ACC112 (cell line): ENCODE data around the gene LRRC19.

Source experiments
- H2AFZ ChIP-seq: fragments of 200-600 bp; sonication (generic); one replicate; pipeline ENCODE4 v1.6.0; 2017; ENCODE audit warnings: antibody characterized with exemption, low read length; ENCODE audit not compliant: unreplicated experiment
- H3K27ac ChIP-seq: fragments of 200-600 bp; sonication (generic); 2 replicates; pipeline ENCODE4 v1.5.1; 2014; ENCODE audit warnings: low read depth, mild to moderate bottlenecking, antibody characterized with exemption, low read length, moderate library complexity
- H3K27me3 ChIP-seq: fragments of 200-600 bp; sonication (generic); 2 replicates; pipeline ENCODE4 v1.6.1; 2014; ENCODE audit warnings: mild to moderate bottlenecking, antibody characterized with exemption, low read length, moderate library complexity, mixed read lengths; ENCODE audit not compliant: insufficient read depth
- H3K36me3 ChIP-seq: fragments of 200-600 bp; sonication (generic); 2 replicates; pipeline ENCODE4 v1.6.1; 2016; ENCODE audit warnings: mild to moderate bottlenecking, antibody characterized with exemption, low read length, moderate library complexity, mixed read lengths; ENCODE audit not compliant: insufficient read depth
- H3K4me1 ChIP-seq: fragments of 200-600 bp; sonication (generic); one replicate; pipeline ENCODE4 v1.6.1; 2016; ENCODE audit warnings: low read length, mixed read lengths; ENCODE audit not compliant: insufficient read depth, unreplicated experiment, control insufficient read depth
- H3K4me3 ChIP-seq: fragments of 200-600 bp; sonication (generic); 2 replicates; pipeline ENCODE4 v1.5.1; 2014; ENCODE audit warnings: mild to moderate bottlenecking, low read depth, low read length
- H3K79me2 ChIP-seq: fragments of 200-600 bp; sonication (generic); one replicate; pipeline ENCODE4 v1.6.0; 2016; ENCODE audit warnings: low read length; ENCODE audit not compliant: control insufficient read depth, unreplicated experiment, insufficient read depth

LRRC19 gene

DNA sequence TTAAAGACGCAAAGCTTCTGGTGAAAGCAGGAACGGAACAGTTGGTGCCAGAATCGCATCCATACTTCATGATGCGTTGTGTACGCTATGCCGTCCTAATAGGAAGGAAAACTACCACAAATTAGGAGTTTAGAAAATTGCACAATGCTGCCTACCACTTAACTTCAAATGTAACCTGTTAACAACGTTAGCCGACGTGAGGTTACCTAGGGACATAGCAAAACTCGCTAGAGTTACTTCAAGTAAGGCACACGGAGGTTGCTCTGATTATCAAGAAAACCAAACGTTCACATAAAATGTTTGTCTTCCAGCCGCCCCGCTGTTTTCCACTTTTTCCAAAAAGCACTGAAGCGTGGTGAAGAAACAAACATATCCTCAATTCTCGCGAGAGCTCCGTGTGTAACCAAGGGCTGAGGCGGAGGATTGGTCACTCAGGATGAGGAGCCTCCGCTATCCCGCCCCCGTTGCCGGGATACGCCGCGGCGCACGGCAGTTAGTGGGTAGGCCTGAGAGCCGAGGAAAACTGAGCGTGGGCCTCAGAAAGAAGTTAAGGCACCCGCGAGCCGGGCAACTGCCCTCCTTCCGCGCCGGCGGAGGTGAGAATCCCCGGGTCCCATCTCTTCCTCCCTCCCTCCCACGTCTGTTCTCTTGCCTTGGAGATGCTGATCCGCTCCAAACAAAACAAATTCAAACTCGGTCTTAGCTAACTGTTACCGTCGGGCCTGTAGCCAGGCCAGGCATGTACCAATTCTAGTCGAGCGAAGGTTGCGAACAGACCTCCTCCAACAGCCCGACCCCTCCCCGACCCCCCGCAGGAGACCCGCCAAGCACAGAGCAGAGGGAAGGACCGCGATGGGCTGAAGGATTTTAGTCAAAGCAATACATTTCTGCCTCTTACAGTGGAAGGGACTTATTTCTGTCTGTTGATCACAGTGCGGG lies 49.3 kb downstream of the LRRC19 start, which contains the start of gene IFT74:
Gene IFT74, plus strand, starts transcription at position 492 of the 939 bp plus-strand sequence. CDS start 5,556 bp downstream, outside the sequence.
- peaks cover 21% of the 10 kb centered on the region for H3K79me2 ChIP-seq
- peak within 1 kb of the TSS; percentile 76 for H3K27ac ChIP-seq
- peak within 1 kb of the TSS; percentile 83 for H3K4me3 ChIP-seq

DNA sequence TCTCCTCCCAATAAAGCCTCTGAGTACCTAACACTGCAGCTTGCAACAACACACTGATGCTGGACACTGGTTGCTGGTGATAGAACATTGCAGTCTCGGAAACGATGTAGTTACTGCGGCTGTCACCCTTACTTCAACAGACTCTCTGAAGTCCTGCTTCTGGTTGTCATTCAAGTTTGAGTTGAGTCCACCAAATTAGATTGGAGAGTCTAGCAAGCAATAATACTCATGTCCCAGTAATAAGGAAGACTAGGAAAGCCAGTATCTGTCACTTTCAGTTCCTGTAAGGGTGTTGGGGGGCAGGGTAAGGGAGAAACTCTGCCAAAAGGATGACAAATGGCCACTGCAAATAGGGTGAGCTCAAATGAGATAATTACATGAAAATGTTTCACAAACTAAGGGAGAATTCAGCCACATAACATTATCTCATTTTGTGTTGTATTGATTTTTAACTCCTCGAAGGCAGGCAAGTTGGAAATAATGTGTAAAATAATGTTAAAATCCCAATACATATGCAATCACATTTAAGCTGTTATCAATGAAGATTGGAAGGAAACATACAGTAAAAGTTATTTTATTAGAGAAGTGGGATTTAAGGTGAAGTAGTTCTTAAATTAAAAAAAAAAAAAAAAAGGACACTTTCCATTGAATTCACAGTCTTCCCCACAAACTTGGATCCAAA lies 50.1 kb downstream of the LRRC19 start:
- Histone ChIP-seq H2AFZ (peak overlapping the region; percentile 89), H3K4me1 (peaks cover 17% of the 10 kb centered on the region), H3K27me3 (no peaks in the 10 kb centered on the region), H3K79me2 (peaks cover 21% of the 10 kb centered on the region), H3K36me3 (no peaks in the 10 kb centered on the region), H3K27ac (peak overlapping the region; percentile 76), H3K4me3 (peak overlapping the region; percentile 83)

More for the DNA sequence above, 49.3 kb downstream of the LRRC19 start, which contains the start of gene IFT74:
- Histone ChIP-seq H3K4me1 (peaks cover 17% of the 10 kb centered on the region), H2AFZ (peak within 1 kb of the TSS; percentile 89), H3K36me3 (no peaks in the 10 kb centered on the region), H3K27me3 (no peaks in the 10 kb centered on the region)

DNA sequence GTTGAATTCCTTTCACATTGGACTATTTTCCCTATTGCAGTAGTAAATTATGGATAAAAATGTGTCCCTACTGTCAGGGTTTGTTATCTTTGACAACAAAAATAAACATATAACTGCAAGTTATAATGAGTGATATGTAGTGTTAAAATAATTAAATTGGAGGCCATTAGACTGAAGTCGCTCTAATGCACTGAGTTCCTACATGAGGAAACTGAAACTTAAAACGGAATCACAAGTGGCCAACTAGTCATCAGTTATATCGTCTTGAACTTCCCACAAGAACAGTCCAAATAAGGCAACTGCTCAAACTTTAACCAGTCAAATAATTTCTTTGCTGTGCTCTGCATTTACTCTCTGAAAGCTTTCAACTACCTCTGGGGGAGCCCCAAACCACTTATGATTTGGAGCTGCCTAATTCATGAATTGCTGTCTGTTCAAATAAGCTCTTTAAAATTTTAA lies 51.4 kb downstream of the LRRC19 start:
- Histone ChIP-seq H3K4me3 (peak overlapping the region; percentile 11), H3K27me3 (no peaks in the 10 kb centered on the region), H3K4me1 (peaks cover 17% of the 10 kb centered on the region), H3K36me3 (no peaks in the 10 kb centered on the region), H2AFZ (peak overlapping the region; percentile 29), H3K79me2 (peaks cover 16% of the 10 kb centered on the region), H3K27ac (peak overlapping the region; percentile 76)

DNA sequence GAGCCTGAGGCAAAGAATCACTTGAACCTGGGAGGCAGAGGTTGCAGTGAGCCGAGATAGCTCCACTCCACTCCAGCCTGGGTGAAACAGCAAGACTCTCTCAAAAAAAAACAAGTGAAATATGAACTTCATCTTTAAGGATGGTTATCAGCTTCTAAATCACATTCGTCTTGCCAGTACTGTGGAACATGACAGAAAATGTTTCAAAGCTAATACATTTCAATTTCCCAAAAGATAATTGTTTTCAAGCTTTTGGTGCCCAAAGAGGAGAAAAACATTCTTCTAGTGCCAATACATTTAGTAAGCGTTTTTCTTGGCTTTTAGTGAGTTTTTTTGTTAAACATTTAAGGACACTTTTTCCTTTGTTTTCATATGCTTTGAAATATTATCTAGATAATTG lies 53.7 kb downstream of the LRRC19 start:
- Histone ChIP-seq H3K36me3 (no peaks in the 10 kb centered on the region), H3K27me3 (no peaks in the 10 kb centered on the region), H3K27ac (no peak overlapping the region), H3K4me1 (peaks cover 15% of the 10 kb centered on the region), H3K79me2 (peaks cover 3% of the 10 kb centered on the region), H3K4me3 (no peak overlapping the region), H2AFZ (no peak overlapping the region)

DNA sequence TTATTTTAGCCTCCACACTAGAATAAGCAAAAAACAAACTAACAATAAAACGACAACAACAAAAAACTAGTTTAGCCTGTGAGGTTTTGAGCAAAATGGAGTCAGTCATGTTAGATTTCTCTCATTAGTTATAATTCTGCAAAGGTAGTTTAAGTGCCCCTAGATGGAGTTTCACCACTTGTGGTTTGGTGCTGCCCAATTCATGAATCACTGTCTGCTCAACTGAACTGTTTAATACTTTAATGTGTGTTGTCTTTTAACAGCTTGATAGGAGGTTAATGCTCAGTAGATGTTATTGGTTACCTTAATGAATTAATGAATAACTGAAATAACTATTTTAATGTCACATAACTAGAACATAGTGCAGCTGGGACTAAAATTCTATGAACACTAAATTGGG lies 55.0 kb downstream of the LRRC19 start:
- no peaks in the 10 kb centered on the region for H3K36me3 ChIP-seq

DNA sequence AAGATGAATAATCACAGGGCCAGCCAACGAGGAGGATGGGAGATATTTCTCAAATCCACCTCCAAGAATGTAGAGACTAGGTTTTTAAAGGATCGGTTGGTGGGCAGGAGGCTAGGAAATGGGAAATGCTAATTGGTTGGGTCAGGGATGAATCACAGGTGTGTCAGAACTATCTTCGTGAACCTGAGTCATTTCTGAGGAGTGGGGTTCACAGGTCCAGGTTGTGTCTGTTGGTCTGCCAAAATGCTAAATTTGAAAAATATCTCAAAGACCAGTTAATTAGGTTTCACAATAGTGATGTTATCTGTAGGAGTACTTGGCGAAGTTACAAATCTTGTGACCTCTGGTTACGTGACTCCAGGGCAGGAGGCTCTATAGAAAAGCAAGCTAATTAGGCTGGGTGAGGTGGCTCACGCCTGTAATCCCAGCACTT lies 55.8 kb downstream of the LRRC19 start:
- peaks cover 22% of the 10 kb centered on the region for H3K79me2 ChIP-seq
- H3K4me1 ChIP-seq: peaks cover 18% of the 10 kb centered on the region
- H3K27ac ChIP-seq: no peak overlapping the region
- no peaks in the 10 kb centered on the region for H3K27me3 ChIP-seq
- no peaks in the 10 kb centered on the region for H3K36me3 ChIP-seq
- no peak overlapping the region for H2AFZ ChIP-seq
- no peak overlapping the region for H3K4me3 ChIP-seq

More for the DNA sequence above, 55.0 kb downstream of the LRRC19 start:
- H3K4me1 ChIP-seq: peaks cover 18% of the 10 kb centered on the region
- no peak overlapping the region for H2AFZ ChIP-seq
- H3K4me3 ChIP-seq: no peak overlapping the region
- H3K27ac ChIP-seq: no peak overlapping the region
- H3K27me3 ChIP-seq: no peaks in the 10 kb centered on the region
- H3K79me2 ChIP-seq: peaks cover 13% of the 10 kb centered on the region

DNA sequence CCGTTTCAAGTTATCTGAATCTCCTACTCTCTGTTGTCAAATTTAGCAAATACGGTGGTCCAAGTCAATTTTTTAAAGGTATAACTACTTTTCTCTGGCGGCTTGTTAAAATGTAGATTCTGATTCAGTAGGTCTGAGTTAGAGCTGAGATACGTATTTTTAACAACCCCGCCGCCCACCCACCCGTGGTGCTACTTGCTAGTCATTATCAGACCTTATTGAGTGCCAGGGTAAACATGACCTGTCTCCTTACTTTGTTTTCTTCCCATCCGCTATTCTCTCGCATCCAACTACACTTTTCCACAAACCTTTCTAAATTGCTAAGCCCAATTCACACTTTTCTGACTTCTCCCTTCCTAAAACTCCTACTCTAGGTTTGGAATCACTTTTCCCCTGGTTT lies 57.7 kb downstream of the LRRC19 start:
- Histone ChIP-seq H3K27ac (peak overlapping the region; percentile 94), H3K4me3 (peak overlapping the region; percentile 86), H3K79me2 (peaks cover 40% of the 10 kb centered on the region), H3K4me1 (peaks cover 20% of the 10 kb centered on the region), H3K27me3 (no peaks in the 10 kb centered on the region), H3K36me3 (peaks cover 4% of the 10 kb centered on the region; the same call in 1 of the 2 replicates), H2AFZ (peak overlapping the region; percentile 33)

DNA sequence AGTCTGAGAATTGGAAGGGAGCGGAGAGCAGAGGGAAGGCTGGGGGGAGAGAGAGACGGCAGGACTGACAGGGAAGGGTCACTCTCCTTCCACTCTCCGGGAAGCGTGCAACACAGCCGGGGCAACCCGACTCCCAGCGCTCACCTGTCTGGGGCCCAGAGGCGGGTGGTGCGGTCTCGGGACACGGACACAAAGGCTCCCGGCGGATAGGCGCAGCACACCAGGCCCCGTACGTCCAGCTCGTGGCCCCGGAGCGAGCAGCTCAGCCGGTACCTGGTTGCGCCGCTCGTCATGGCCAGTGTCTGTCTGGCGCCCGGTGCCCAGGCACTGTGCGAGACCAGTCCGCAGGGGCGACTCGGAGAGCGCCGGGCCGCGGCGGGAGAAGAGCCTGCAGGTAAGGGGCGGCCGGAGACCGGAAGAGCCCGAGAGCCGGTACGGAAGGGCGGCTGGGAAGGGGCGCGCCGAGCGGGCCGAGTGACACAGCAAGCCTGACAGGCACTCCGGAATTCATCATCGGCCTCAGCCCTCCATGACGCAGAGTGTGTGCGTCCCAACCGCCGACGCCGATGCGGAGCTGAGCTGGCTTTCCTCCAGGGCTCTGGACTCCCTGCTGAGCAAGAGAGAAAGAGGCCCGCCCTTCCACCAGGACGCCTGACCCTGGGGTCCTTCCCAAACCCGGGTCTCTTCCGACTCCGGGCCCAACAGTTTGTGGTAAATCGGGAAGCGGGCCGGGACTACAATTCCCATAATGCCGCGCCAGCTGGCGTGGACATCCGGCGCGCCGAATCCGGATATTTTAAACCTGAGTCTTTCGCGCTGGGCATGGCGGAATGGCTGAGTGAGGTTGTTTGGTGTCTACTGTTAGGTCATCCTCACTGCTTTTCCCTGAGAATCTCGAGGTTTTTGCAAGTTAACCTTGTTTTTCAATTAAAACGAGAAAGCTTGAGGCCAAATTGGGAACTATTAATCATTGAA lies 58.4 kb downstream of the LRRC19 start, which contains the start of gene PLAA:
Gene PLAA, minus strand, starts transcription at position 490 of the 975 bp plus-strand sequence. Its CDS starts 197 bp downstream, at position 293.
- peaks cover 4% of the 10 kb centered on the region; the same call in 1 of the 2 replicates for H3K36me3 ChIP-seq
- no peaks in the 10 kb centered on the region for H3K27me3 ChIP-seq
- peak within 1 kb of the TSS; percentile 36 for H2AFZ ChIP-seq
- H3K79me2 ChIP-seq: peaks cover 47% of the 10 kb centered on the region
- peak within 1 kb of the TSS; percentile 86 for H3K4me3 ChIP-seq
- H3K4me1 ChIP-seq: peaks cover 20% of the 10 kb centered on the region
- H3K27ac ChIP-seq: peak within 1 kb of the TSS; percentile 94

DNA sequence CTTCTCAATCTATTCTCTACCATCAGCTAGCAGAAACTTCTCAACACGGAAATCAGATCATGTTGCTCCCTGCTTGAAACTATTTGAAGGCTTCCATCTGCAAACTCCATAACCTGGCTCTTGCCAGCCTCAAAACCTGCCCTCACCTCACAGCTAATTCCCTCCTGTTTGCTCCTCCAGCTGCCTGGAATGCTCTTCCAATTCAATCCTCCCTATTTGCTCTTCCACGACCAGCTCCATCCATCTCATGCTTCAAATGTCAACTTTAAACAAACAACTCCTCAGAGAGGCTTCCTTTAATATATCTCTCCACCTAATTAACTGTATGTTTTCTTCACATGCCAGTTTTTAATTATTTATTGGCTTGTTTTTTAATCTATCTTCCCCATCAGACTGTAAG lies 59.9 kb downstream of the LRRC19 start:
- Histone ChIP-seq H3K4me3 (peak overlapping the region; percentile 86), H3K36me3 (peaks cover 4% of the 10 kb centered on the region; the same call in 1 of the 2 replicates), H3K27ac (peak overlapping the region; percentile 94; the same call in 1 of the 2 replicates), H3K4me1 (peaks cover 24% of the 10 kb centered on the region), H2AFZ (no peak overlapping the region), H3K27me3 (no peaks in the 10 kb centered on the region), H3K79me2 (peaks cover 62% of the 10 kb centered on the region)
